Activated T-helper 9 cell treated with anti-CD3 and anti-CD28 coated beads, Interleukin-2, amount 50 U/mL, for 16 hours (primary cell): ENCODE measurements around the gene APLF.
"Not testable (repeated sequence)": the region's sequence is repeated elsewhere in the genome, so short reads cannot be mapped to it uniquely, and the experiment has no call there.

Experiments used
- DNase-seq: peaks from one replicate; pipeline ENCODE4 v3.0.0-alpha.2; 2020; ENCODE audit warnings: low read depth

The APLF gene

DNA sequence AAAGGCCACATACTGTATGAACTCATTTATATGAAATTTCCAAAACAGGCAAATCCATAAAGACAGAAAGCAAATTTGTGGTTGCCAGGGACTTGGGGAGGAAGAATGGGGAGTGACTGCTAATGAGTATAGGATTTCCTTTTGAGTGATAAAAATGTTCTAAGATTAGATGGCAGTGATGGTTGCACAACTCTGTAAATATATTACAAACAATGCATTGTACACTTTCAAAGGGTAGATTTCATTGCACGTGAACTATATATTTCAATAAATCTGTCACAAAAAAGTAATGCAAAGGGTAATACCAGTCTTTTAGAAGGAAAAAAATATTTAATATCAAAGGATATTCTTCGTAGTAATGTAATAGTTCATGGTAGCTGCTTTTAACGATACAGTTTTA, 112.3 kb downstream of the APLF start:
- no peak for DNase-seq

DNA sequence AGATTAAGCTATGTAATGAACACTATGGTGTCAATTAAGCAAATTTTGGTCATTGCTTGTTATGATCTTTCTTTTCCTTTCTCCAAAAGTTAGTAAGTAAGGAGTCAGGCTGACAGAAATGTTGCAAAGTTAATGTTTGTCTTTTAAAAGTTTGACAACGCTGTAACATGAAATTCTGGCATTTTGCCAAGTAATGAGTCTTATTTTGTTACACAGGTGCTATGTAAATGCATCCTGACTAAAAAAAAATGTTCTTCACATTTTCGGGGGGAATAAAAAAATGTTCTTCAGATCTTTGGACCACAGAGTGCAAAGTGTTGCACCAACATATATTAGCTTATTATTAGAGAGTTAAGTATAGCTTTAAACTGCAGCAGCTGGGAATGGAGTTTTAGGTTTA, 121.2 kb downstream of the APLF start:
- no peak for DNase-seq

DNA sequence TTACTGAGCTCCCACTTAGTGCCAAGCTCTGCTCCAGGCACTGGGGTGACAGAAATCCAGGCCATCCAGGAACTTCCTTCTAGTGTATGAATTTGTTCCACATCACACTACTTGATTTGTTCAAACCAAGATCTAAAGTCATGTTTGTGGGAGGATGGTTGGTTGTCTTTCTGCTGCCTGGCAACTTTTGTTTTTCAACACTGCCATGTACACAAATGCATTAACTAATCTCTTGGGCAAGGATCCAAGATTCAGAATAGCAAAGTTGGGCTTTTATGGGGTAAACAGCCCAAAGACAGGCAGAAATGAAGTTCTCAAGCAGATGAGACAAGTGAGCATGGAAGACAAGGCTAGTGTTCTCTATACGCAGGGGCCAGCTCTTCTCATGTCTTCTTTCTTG, 122.6 kb downstream of the APLF start:
- DNase-seq, result no peak

DNA sequence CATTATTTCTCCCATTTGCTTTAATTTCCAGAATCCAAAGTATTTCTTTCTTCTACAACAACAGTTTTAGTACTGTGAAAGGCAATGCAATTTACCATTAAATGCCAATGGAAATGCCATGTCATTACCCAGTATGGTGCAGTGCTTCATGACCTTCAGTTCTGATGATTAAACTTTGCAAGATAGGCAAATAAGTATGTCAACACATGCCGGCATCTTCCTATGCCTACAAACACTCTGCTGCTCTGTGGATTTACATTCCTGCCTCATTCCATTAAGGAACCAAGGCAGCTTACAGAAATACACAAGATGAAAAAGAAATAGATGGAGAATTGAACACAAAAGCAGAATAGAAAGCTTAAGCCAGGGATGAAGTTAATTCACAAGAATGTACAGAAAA, 123.3 kb downstream of the APLF start:
- no peak for DNase-seq

DNA sequence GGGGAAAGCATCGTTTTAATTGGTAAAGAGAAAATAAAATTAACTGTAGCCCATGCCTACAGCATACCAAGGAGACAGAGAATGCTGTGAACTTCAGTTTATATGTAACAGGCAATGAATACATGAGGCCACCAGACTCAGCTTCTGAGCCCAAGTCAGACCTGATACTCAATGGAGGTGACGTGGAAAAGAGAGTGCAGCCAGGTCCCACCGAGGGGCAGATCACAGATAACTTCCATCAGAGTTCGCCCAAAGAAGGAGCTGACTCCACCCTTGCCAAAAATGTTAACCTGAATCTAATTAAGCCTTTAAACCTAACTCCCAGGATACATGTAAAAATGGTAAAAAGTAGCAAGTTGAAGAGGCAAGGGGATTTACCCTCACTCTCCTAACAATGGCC, 123.8 kb downstream of the APLF start:
- DNase-seq, result no peak

DNA sequence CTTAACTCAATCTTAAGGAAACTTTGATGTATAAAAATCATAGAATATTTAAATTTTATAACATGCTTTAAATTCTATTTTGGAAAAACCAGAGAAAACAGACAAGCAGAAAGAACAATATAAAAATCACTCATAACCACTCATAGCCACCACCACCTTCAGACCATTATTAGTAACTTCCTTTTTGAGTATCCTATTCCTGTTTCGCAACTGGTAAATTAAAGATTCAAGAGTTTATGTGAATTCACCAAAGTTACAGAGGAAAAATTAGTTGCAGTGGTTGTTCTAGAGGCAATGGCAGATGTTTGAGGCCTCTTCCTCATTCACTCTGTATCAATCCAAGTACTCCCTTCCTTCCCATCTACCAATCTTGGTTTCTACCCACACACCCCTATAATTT, 126.7 kb downstream of the APLF start:
- no peak for DNase-seq

DNA sequence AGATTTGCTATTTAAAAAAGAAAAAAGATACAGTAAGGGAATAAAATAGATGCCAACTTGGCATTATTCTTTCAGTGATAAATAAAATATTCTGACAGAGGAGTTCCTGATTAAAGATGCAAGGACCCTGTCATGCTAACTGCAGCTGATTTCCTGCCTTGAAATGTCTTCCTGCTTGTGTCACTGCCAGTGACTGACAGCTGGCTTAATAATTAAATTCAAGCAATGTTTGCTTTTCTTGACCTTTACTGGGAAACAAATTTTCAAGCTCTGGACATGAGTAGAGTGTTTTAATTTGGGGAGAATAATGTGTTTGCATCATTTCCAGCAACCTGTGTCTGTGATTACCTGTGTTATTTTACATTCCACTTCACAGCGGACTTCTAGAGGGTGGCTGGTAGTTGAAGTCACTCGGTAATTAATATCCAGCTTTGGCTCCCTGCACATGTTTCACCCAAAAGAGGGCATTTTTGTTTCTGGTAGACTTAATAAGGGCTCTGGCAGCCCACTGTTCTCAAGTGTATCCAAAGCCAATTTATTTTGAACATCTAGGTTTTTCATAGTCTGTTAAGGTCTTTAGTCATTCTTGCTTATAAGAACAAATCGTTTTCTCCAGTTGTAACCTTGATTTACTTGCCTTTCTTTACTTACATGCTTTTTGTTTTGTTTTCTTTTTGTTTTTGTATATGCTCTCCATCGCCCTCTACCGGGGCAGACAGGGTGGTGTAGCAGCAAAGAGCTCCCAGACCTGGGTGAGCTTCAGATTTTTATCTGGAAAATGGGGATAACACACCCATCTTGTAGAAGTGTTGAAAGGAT, 127.5 kb downstream of the APLF start:
- DNase-seq, result peak; percentile 12

DNA sequence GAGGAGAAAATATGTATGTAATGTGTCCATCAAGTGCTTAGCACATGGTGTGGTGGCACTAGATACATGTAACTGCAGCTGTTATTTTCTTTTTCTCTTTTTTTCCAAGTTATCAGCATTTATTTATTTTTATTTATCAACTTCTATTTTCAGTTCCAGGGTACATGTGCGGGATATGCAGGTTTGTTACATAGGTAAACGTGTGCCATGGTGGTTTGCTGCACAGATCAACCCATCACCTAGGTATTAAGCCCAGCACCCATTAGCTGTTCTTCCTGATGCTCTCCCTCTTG, 128.1 kb downstream of the APLF start:
- not testable (repeated sequence) for DNase-seq

DNA sequence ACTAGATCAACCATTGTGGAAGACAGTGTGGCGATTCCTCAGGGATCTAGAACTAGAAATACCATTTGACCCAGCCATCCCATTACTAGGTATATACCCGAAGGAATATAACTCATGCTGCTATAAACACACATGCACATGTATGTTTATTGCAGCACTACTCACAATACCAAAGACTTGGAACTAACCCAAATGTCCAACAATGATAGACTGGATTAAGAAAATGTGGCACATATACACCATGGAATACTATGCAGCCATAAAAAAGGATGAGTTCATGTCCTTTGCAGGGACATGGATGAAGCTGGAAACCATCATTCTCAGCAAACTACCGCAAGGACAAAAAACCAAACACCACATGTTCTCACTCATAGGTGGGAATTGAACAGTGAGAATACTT, 133.1 kb downstream of the APLF start:
- DNase-seq, result not testable (repeated sequence)

DNA sequence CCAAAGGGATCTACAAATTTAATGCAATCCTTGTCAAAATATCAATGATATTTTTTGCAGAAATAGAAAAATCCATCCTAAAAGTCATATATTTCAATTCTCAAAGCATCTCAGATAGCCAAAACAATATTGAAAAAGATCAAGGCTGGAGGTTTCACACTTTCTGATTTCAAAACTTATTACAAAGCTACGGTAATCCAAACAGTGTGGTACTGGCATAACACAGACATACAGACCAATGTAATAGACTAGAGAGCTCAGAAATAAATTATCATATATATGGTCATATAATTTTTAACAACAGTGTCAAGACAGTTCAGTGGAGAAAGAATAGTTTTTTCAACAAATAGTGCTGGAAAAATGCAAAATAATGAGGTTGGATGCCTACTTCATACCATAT, 135.7 kb downstream of the APLF start:
- DNase-seq, result no peak

DNA sequence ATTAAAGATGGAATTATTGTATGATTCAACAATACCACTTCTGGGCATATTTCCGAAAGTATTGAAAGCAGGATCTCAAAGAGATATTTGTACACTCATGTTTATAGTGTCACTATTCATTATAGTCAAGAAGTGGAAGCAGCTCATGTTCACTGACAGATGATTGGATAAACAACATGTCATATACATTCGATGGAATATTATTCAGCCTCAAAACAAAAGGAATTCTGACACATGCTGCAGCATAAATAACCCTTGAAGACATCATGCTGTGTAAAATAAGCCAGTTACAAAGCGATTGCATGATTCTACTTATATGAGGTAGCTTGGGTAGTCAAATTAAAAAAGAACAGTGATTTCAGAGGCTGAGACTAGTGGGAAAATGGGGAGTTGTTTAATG, 136.7 kb downstream of the APLF start:
- no peak for DNase-seq

DNA sequence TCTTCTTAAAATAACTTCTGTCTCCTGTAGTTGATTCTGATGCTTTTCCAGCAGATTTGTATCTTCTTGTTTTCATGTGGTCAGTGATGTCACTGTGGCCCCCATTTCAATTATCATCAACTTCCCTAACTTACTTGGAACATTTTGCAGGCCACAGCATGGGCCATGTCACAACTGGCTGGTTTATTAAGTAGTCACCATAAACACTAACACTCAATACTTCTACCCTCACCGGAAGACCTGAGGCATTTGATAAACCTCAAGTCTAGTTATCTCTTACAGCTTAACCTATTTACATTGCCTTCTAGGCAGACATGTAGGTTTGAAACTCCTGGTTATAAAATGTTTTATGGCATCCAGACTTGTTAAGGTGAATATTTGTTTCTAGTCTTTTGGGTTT, 138.6 kb downstream of the APLF start:
- DNase-seq, result no peak

DNA sequence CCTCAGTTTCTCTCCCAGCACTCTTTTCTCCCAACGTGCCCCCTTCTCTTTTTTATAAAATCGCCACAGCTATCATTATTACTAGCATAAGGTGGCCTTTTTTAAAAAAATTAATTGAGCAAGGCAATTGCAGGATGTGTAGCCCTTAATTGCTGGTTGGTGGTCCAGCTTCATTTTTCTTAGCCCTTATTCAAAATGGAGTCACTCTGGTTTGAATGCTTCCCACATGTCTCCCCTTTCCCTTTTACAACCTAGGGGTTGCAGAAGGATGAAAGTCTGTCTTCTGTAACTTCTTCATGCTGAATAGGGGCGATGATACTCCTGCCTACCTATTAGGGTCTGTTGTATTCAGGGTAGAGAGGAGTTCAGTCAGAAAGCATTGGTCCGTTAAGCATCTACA, 139.4 kb downstream of the APLF start:
- DNase-seq, result no peak

DNA sequence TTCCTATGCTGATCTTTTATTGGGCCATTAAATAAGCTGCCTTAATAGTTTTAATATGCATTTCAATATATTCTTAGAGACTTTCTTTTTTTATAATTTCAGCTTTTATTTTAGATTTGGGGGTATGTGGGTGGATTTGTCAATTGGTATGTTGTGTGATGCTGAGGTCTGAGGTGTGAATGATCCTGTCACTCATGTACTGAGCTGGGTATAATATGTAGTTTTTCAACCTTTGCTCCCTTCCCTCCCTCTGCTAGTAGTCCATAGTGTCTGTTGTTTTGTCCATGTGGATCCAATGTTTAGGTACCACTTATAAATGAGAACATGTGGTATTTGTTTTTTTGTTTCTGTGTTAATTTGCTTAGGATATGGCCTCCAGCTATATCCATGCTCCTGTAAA, 140.5 kb downstream of the APLF start:
- DNase-seq, result no peak

DNA sequence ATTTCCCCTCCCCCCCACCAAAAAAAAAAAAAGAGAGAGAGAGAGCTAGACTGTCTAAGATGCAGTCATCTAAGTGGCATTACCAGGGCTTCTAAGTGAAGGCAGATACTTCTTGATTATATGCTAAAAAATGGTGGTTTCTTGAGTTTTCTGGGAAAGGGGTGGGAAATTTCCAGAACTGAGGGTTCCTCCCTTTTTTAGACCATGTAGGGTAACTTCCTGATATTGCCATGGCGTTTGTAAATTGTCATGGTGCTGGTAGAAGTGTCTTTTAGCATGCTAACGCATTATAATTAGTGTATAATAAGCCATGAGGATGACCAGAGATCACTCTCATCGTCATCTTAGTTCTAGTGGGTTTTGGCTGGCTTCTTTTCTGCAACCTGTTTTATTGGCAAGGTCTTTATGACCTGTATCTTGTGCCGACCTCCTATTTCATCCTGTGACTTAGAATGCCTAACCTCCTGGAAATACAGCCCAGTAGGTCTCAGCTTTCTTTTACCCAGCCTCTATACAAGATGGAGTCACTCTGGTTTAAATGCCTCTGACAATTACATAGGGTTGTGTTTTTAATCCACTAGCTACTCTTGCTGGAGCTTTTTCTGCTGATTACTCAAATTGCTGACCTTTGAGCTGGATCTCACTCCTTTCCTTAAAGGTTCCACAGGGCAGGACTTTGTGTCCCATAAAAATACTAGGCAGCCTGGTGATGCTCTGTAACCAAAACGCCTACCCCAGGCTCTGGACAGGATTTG, 145.6 kb downstream of the APLF start:
- DNase-seq, result no peak

DNA sequence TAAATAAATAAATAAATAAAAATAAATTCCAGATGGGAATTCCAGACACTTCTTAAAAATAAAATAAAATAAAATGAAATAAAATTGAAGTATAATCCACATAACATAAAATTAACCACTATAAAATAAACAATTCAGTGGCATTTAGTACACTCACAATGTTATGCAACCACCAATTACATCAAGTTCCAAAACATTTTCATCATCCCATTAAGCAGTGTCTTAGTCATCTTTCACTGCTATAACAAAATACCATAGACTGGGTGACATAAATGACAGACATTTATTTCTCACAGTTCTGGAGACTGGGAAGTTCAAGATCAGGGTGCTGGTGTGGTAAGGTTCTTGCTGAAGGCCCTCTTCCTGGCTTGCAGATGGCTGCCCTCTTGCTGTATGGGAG, 153.4 kb downstream of the APLF start:
- DNase-seq, result no peak

DNA sequence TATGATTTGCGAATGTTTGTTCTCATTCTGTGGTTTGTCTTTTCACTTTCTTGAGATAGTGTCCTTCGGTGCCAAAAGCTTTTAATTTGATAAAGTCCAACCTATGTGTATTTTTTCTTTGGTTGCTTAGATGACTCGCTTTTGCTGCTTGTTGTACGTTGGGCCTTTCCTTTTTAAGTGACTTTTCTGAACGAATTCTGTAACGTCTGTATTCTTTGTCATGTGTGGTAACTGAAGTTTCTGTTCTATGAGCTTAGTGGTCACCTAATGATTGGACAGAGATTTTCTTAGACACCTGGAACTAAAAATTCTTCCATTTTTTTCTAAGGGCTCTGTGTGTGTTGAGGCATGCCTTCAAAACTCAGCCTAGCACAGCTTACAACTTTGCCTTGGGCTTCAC, 156.4 kb downstream of the APLF start:
- no peak for DNase-seq

DNA sequence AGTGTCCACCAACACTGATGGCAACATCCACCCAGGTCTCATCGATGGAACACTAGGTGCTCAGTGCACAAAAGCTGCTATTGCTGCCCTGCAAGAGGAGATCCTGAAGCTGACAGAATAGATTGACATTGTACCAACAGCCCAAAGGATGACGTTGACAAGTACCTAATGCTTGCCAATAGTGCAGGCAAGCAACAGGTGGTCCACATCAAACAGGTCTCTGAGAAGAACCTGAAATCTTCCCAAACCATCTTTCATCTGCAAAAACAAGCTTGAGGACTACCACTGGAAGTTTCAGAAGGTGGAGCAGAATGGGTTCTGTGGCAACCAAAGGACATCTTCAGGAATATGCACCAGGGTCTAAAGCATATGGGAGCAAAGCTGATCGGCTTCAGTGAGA, 160.2 kb downstream of the APLF start:
- no peak for DNase-seq
